Epithelial cell of umbilical artery (primary cell): ENCODE data around the gene NDUFA9. TPM values are rescaled to one million over a fixed set of nuclear protein-coding genes. Genes with fewer than 3 reads are reported as not detected.

Experiments
- total RNA-seq: library from RNA; depleted of rRNA; stranded (reverse); fragments of >200 nt; gene quantifications from 2 replicates; pipeline ENCODE4 v1.2.3, GENCODE V29; 2014

Gene NDUFA9
- total RNA-seq = 66.6 and 71.4 TPM in 2 replicates

DNA sequence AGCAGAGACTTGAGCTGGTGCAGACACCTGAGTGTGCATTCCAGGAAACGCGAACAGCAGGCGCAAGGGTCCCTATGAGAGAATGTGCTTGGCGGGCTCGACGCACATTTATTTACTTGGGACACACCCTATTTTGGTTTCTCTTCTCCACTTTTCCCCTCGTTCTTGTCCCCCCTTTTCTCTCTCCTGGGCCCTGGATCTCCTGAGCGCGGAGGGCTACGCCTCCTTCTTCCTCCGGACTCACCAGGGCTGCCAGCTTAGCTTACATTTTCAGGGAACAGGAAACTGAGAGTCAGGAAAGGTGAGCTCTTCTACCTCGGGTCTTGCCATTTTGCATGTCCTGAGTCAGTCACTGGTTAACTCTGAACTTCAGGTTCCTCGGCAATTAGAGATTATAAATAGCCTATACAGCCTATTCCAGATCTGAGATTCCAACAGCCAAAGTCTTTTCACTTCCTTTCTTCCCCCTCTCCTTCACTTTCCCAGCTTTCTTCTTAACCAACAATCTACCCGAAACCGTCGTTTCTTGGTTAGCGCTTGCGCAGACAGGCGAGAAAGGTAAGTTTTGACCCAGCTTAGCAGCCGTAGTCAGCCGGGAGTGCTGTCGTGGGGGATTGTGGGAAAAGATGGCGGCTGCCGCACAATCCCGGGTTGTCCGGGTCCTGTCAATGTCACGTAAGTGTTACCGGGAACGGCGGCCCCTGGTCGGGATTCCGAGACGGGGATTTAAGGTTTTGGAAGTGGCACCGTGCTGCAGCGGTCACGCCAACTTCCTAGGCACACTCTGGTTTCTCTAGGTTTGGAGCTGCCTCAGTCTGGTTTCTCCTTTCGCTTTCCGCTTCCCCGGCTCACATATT lies at the start of gene NDUFA9, which contains the start of gene AKAP3:
NDUFA9 (plus strand) TSS at position 614 of the 857 bp plus-strand sequence; CDS start at position 627, 13 bp downstream.
AKAP3 (minus strand) TSS at position 551 of the 857 bp plus-strand sequence. CDS start 10,855 bp downstream, outside the sequence.

Other genes starting within 250 kb of the NDUFA9 start
- not detected in 2 replicates for gene FGF6, start 203.3 kb upstream of the NDUFA9 start, total RNA-seq
- gene RAD51AP1, start 110.2 kb upstream of the NDUFA9 start, total RNA-seq = 15.9 and 16.3 TPM in 2 replicates
- 46.1 and 53.5 TPM in 2 replicates for gene DYRK4, start 86.9 kb upstream of the NDUFA9 start, total RNA-seq
- gene AKAP3, start 63 bp upstream of the NDUFA9 start, total RNA-seq = 0.97 and 1.1 TPM in 2 replicates
- gene GALNT8, start 71.3 kb downstream of the NDUFA9 start, total RNA-seq = 0.15 TPM in 1 of 2 replicates, not detected in the other